Calu3 (cell line): ENCODE measurements around the gene TCFL5. TPM values are rescaled to one million over a fixed set of nuclear protein-coding genes. Genes with fewer than 3 reads are reported as not detected.
A peak's percentile ranks its signal among the peaks of the same experiment; 100 is the strongest.

ENCODE experiments used
- BruUV-seq: library from RNA; stranded (reverse); fragments of 400-500 nt; replicated peaks from 2 replicates; lab custom pipeline; 2021; lab: Mats Ljungman, UMichigan
- CTCF ChIA-PET: fragments of 300-600 bp; sonication (Branson Sonifier 250); formaldehyde crosslinking; loops from one replicate; lab custom pipeline; 2022; ENCODE audit warnings: antibody characterized with exemption; lab: Charles Lee
- DNase-seq: peaks from one replicate; pipeline ENCODE4 v3.0.0; 2022
- H3K27ac Mint-ChIP-seq: one replicate; pipeline ENCODE4 v1.8.0; 2022; ENCODE audit warnings: mixed read lengths; ENCODE audit not compliant: unreplicated experiment
- H3K27me3 Mint-ChIP-seq: one replicate; pipeline ENCODE4 v1.8.0; 2022; ENCODE audit warnings: mixed read lengths; ENCODE audit not compliant: unreplicated experiment
- H3K36me3 Mint-ChIP-seq: one replicate; pipeline ENCODE4 v1.8.0; 2022; ENCODE audit warnings: mild to moderate bottlenecking, moderate library complexity, mixed read lengths; ENCODE audit not compliant: insufficient read depth, unreplicated experiment
- H3K4me1 Mint-ChIP-seq: one replicate; pipeline ENCODE4 v1.8.0; 2022; ENCODE audit warnings: mild to moderate bottlenecking, low read depth, mixed read lengths; ENCODE audit not compliant: unreplicated experiment
- H3K4me3 Mint-ChIP-seq: one replicate; pipeline ENCODE4 v1.8.0; 2022; ENCODE audit warnings: mild to moderate bottlenecking, low read depth, moderate library complexity, mixed read lengths; ENCODE audit not compliant: unreplicated experiment
- H3K9me3 Mint-ChIP-seq: one replicate; pipeline ENCODE4 v1.8.0; 2022; ENCODE audit warnings: low read depth, mixed read lengths; ENCODE audit not compliant: unreplicated experiment
- intact Hi-C: fragments of 100-400 bp; cut with micrococcal nuclease; formaldehyde crosslinking; loops from one replicate; pipeline ENCODE4 v1.10.0; 2022; ENCODE audit not compliant: unreplicated experiment
- total RNA-seq: library from RNA; stranded (reverse); gene quantifications from 2 replicates; pipeline ENCODE4 v1.2.3, GENCODE V29; 2022
- TF ChIP-seq, protein P1 (sequence below): fragments of 200-600 bp; IDR thresholded peaks from one replicate; pipeline ENCODE4 v1.8.0; 2022; ENCODE audit warnings: antibody characterized with exemption; ENCODE audit not compliant: unreplicated experiment

TCFL5 gene
- total RNA-seq, 1 experiment from 2014 or later: 22.3 TPM

DNA sequence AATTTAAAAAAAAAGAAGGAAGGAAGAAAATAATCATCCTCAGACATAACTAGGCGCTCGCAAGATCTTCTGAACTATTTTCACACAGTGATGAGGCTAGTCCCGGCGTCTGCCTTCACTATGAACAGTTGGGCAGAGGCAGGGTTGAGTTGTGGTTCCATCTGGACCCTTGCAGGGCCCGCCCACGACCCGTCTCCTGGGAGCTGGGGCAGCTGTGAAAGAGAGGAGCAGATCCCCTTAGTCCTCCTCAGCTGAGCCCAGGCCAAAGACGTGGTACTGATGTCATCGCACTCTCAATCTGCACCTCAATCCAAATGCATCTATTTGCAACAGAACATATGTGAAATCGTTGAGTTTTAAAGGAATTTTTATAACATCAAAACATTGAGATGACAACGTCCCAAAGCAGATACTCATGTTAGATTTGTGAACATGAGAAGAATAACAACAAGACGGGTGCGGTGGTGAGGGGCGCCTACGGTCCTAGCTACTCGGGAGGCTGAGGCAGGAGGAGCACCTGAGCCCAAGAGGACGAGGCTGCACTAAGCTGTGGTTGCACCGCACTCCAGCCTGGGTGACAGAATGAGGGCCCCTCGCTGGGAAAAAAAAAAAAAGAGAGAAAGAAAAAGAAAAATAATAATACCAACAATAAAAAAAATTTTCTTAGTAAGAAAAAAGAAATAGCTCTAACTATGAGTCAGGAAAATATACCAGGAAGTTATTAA, 15.3 kb downstream of the TCFL5 start:
- H3K4me1 Mint-ChIP-seq: no peaks in the 10 kb centered on the region
- peaks cover 26% of the 10 kb centered on the region for H3K36me3 Mint-ChIP-seq
- H3K9me3 Mint-ChIP-seq: no peaks in the 10 kb centered on the region
- H3K27ac Mint-ChIP-seq: no peak overlapping the region
- H3K27me3 Mint-ChIP-seq: no peaks in the 10 kb centered on the region
- intact Hi-C loops: no loop called here
- H3K4me3 Mint-ChIP-seq: no peak overlapping the region
- TF ChIP-seq, protein P1, sequence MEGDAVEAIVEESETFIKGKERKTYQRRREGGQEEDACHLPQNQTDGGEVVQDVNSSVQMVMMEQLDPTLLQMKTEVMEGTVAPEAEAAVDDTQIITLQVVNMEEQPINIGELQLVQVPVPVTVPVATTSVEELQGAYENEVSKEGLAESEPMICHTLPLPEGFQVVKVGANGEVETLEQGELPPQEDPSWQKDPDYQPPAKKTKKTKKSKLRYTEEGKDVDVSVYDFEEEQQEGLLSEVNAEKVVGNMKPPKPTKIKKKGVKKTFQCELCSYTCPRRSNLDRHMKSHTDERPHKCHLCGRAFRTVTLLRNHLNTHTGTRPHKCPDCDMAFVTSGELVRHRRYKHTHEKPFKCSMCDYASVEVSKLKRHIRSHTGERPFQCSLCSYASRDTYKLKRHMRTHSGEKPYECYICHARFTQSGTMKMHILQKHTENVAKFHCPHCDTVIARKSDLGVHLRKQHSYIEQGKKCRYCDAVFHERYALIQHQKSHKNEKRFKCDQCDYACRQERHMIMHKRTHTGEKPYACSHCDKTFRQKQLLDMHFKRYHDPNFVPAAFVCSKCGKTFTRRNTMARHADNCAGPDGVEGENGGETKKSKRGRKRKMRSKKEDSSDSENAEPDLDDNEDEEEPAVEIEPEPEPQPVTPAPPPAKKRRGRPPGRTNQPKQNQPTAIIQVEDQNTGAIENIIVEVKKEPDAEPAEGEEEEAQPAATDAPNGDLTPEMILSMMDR: no peak
- CTCF ChIA-PET: no interaction called here
- DNase-seq: no peak
- BruUV-seq: no TSS peak

DNA sequence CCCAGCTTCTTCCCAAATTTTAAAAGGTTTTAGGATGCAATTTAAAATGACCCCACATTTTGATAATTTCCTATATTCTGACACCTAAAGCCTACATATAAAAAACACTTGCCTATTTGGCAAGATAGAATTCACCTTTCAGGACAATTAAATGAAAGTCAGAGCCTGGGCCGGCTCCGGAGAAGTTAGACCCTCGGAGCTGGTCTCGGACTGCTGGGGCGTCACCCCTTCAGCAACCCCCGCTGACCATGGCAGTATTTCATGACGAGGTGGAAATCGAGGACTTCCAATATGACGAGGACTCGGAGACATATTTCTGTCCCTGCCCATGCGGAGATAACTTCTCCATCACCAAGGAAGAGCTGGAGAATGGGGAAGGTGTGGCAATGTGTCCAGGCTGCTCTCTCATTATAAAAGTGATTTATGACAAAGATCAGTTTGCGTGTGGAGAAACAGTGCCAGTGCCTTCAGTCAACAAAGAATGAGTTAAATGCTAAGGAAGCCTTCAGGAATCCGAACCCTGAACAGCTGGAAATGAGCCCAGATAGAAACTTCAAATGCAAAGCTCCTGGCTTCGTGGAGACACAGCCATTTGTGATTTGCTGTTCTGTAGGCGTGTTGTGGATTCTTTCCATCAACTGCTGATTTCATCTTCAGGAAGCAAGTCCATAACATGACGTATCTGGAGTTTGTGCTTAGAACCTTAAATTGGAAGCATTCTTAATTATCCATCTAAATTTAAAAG, 16.0 kb downstream of the TCFL5 start:
- no peak overlapping the region for H3K27ac Mint-ChIP-seq
- CTCF ChIA-PET: interaction anchor here (0.9 kb wide), 1 partner anchor 18 kb away, joined by 4 read pairs; no protein-coding TSS in a partner anchor

DNA sequence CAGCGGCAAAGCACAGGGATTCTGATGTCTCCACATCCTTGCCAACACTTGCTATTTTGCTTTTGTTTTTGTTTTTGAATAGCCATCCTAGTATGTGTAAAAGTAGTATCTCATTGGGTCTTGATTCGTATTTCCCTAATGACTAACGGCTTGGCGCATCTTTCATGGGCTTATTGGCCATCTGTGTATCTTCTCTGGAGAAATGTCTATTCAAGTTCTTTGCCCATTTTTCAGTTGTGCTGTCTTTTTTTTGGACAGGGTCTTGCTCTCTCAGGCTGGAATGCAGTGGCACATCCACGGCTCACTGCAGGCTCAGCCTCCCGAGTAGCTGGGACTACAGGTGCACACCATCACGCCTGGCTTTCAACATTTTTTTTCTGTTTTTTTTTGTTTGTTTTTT, 17.4 kb downstream of the TCFL5 start:
- CTCF ChIA-PET: interaction anchor here (0.6 kb wide), 1 partner anchor 210 kb away, joined by 4 read pairs; no protein-coding TSS in a partner anchor
- Mint-ChIP-seq H3K9me3 (no peaks in the 10 kb centered on the region), H3K27me3 (no peaks in the 10 kb centered on the region), H3K27ac (no peak overlapping the region), H3K36me3 (peaks cover 21% of the 10 kb centered on the region), H3K4me3 (no peak overlapping the region), H3K4me1 (no peaks in the 10 kb centered on the region)
- no TSS peak for BruUV-seq
- no peak for DNase-seq
- intact Hi-C loops: no loop called here
- TF ChIP-seq, protein P1: no peak

More for the DNA sequence above, 16.0 kb downstream of the TCFL5 start:
- TF ChIP-seq, protein P1: no peak
- BruUV-seq: no TSS peak
- H3K4me3 Mint-ChIP-seq: no peak overlapping the region
- no peaks in the 10 kb centered on the region for H3K27me3 Mint-ChIP-seq
- no peaks in the 10 kb centered on the region for H3K9me3 Mint-ChIP-seq
- no peaks in the 10 kb centered on the region for H3K4me1 Mint-ChIP-seq
- H3K36me3 Mint-ChIP-seq: peaks cover 21% of the 10 kb centered on the region
- DNase-seq: no peak
- intact Hi-C loops: no loop called here

DNA sequence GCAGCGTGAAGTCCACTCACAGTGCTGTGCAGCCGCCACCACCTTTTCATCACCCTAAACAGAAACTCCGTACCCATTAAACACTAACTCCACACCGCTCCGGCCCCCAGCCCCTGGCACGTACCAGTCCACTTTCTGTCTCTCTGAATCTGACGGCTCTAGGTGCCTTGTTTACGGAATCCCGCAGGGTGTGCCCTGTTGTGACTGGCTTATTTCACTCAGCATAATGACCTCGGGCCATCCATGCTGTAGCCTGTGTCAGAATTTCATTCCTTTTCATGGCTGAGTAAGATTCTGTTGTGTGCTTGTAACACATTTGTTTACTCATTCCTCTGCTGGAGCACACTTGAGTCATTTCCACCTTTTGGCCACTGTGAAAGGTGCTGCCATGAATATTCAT, 18.0 kb downstream of the TCFL5 start:
- no peak overlapping the region for H3K4me3 Mint-ChIP-seq
- BruUV-seq: TSS peak; percentile 37
- H3K27me3 Mint-ChIP-seq: no peaks in the 10 kb centered on the region
- CTCF ChIA-PET: interaction anchor here (0.8 kb wide), 1 partner anchor 11 kb away, joined by 3 read pairs; no protein-coding TSS in a partner anchor
- H3K27ac Mint-ChIP-seq: no peak overlapping the region
- TF ChIP-seq, protein P1: no peak
- intact Hi-C loops: no loop called here
- peaks cover 21% of the 10 kb centered on the region for H3K36me3 Mint-ChIP-seq
- H3K9me3 Mint-ChIP-seq: no peaks in the 10 kb centered on the region
- no peak for DNase-seq
- H3K4me1 Mint-ChIP-seq: no peaks in the 10 kb centered on the region
